Measurements from ENCODE around the gene INTS2. TPM values are rescaled to one million over a fixed set of nuclear protein-coding genes. Genes with fewer than 3 reads are reported as not detected.
"Not testable (repeated sequence)": the region's sequence is repeated elsewhere in the genome, so short reads cannot be mapped to it uniquely, and the experiment has no call there.

The INTS2 gene
- total RNA-seq, 1 donor from 2014 or later, result 14.1 TPM

- H3K36me3 ChIP-seq (ENCODE audit: control insufficient read depth in 3 of 3, insufficient read depth in 3 of 3, low read length in 3 of 3), result peaks cover 0 to 4% (median 0%) of the 10 kb centered on the region in 3 donors
- no peak overlapping the region for H3K9ac ChIP-seq (ENCODE audit: low read depth in 1 of 3, low read length in 3 of 3)
- H3K27me3 ChIP-seq (ENCODE audit: control insufficient read depth in 3 of 3, insufficient read depth in 3 of 3, low read length in 3 of 3), result no peaks in the 10 kb centered on the region
- no peaks in the 10 kb centered on the region for H3K9me3 ChIP-seq (ENCODE audit: control insufficient read depth in 3 of 3, low read length in 3 of 3)
- peaks cover 5 to 6% (median 5%) of the 10 kb centered on the region in 3 donors for H3K4me1 ChIP-seq (ENCODE audit: control insufficient read depth in 3 of 3, insufficient read depth in 3 of 3, low read length in 3 of 3)
- H3K4me3 ChIP-seq (ENCODE audit: low read length in 3 of 3), result no peak overlapping the region
- no peak overlapping the region for H3K27ac ChIP-seq (ENCODE audit: low read depth, low read length)
Measured at GRCh38 chr17:61862105-61862574, 65.6 kb downstream of the INTS2 start.

- not testable (repeated sequence) for H3K4me1 ChIP-seq (ENCODE audit: control insufficient read depth in 3 of 3, insufficient read depth in 3 of 3, low read length in 3 of 3); H3K36me3 ChIP-seq (ENCODE audit: control insufficient read depth in 3 of 3, insufficient read depth in 3 of 3, low read length in 3 of 3); H3K4me3 ChIP-seq (ENCODE audit: low read length in 3 of 3); H3K27ac ChIP-seq (ENCODE audit: low read depth, low read length); H3K27me3 ChIP-seq (ENCODE audit: control insufficient read depth in 3 of 3, insufficient read depth in 3 of 3, low read length in 3 of 3); H3K9ac ChIP-seq (ENCODE audit: low read depth in 1 of 3, low read length in 3 of 3); H3K9me3 ChIP-seq (ENCODE audit: control insufficient read depth in 3 of 3, low read length in 3 of 3)
Measured at GRCh38 chr17:61860397-61860796, 67.4 kb downstream of the INTS2 start.

GRCh38 chr17:61856035-61856434 lies 71.7 kb downstream of the INTS2 start:
- H3K36me3 ChIP-seq (ENCODE audit: control insufficient read depth in 3 of 3, insufficient read depth in 3 of 3, low read length in 3 of 3), result no peaks in the 10 kb centered on the region
- H3K4me3 ChIP-seq (ENCODE audit: low read length in 3 of 3), result no peak overlapping the region
- H3K9me3 ChIP-seq (ENCODE audit: control insufficient read depth in 3 of 3, low read length in 3 of 3), result no peaks in the 10 kb centered on the region
- no peaks in the 10 kb centered on the region for H3K4me1 ChIP-seq (ENCODE audit: control insufficient read depth in 3 of 3, insufficient read depth in 3 of 3, low read length in 3 of 3)
- H3K27ac ChIP-seq (ENCODE audit: low read depth, low read length), result no peak overlapping the region
- no peaks in the 10 kb centered on the region for H3K27me3 ChIP-seq (ENCODE audit: control insufficient read depth in 3 of 3, insufficient read depth in 3 of 3, low read length in 3 of 3)
- no peak overlapping the region for H3K9ac ChIP-seq (ENCODE audit: low read depth in 1 of 3, low read length in 3 of 3)

GRCh38 chr17:61852857-61853256 lies 74.9 kb downstream of the INTS2 start:
- Histone ChIP-seq H3K9ac (ENCODE audit: low read depth in 1 of 3, low read length in 3 of 3) (no peak overlapping the region), H3K27ac (ENCODE audit: low read depth, low read length) (no peak overlapping the region), H3K36me3 (ENCODE audit: control insufficient read depth in 3 of 3, insufficient read depth in 3 of 3, low read length in 3 of 3) (no peaks in the 10 kb centered on the region), H3K4me1 (ENCODE audit: control insufficient read depth in 3 of 3, insufficient read depth in 3 of 3, low read length in 3 of 3) (no peaks in the 10 kb centered on the region), H3K4me3 (ENCODE audit: low read length in 3 of 3) (no peak overlapping the region), H3K9me3 (ENCODE audit: control insufficient read depth in 3 of 3, low read length in 3 of 3) (no peaks in the 10 kb centered on the region), H3K27me3 (ENCODE audit: control insufficient read depth in 3 of 3, insufficient read depth in 3 of 3, low read length in 3 of 3) (no peaks in the 10 kb centered on the region)

- no peaks in the 10 kb centered on the region for H3K4me1 ChIP-seq (ENCODE audit: control insufficient read depth in 3 of 3, insufficient read depth in 3 of 3, low read length in 3 of 3)
- no peak overlapping the region for H3K27ac ChIP-seq (ENCODE audit: low read depth, low read length)
- no peak overlapping the region for H3K9ac ChIP-seq (ENCODE audit: low read depth in 1 of 3, low read length in 3 of 3)
- H3K9me3 ChIP-seq (ENCODE audit: control insufficient read depth in 3 of 3, low read length in 3 of 3), result no peaks in the 10 kb centered on the region
- H3K36me3 ChIP-seq (ENCODE audit: control insufficient read depth in 3 of 3, insufficient read depth in 3 of 3, low read length in 3 of 3), result no peaks in the 10 kb centered on the region
- no peaks in the 10 kb centered on the region for H3K27me3 ChIP-seq (ENCODE audit: control insufficient read depth in 3 of 3, insufficient read depth in 3 of 3, low read length in 3 of 3)
- H3K4me3 ChIP-seq (ENCODE audit: low read length in 3 of 3), result no peak overlapping the region
Measured at GRCh38 chr17:61849674-61850073, 78.1 kb downstream of the INTS2 start.

- Histone ChIP-seq H3K27ac (ENCODE audit: low read depth, low read length) (no peak overlapping the region), H3K36me3 (ENCODE audit: control insufficient read depth in 3 of 3, insufficient read depth in 3 of 3, low read length in 3 of 3) (no peaks in the 10 kb centered on the region), H3K27me3 (ENCODE audit: control insufficient read depth in 3 of 3, insufficient read depth in 3 of 3, low read length in 3 of 3) (no peaks in the 10 kb centered on the region), H3K9ac (ENCODE audit: low read depth in 1 of 3, low read length in 3 of 3) (no peak overlapping the region), H3K4me1 (ENCODE audit: control insufficient read depth in 3 of 3, insufficient read depth in 3 of 3, low read length in 3 of 3) (no peaks in the 10 kb centered on the region), H3K4me3 (ENCODE audit: low read length in 3 of 3) (no peak overlapping the region), H3K9me3 (ENCODE audit: control insufficient read depth in 3 of 3, low read length in 3 of 3) (no peaks in the 10 kb centered on the region)
Measured at GRCh38 chr17:61848896-61849295, 78.9 kb downstream of the INTS2 start.

GRCh38 chr17:61848247-61848646 lies 79.5 kb downstream of the INTS2 start:
- Histone ChIP-seq H3K4me1 (ENCODE audit: control insufficient read depth in 3 of 3, insufficient read depth in 3 of 3, low read length in 3 of 3) (no peaks in the 10 kb centered on the region), H3K4me3 (ENCODE audit: low read length in 3 of 3) (no peak overlapping the region), H3K9ac (ENCODE audit: low read depth in 1 of 3, low read length in 3 of 3) (no peak overlapping the region)

GRCh38 chr17:61847659-61848058 lies 80.1 kb downstream of the INTS2 start:
- Histone ChIP-seq H3K9me3 (ENCODE audit: control insufficient read depth in 3 of 3, low read length in 3 of 3) (no peaks in the 10 kb centered on the region), H3K4me1 (ENCODE audit: control insufficient read depth in 3 of 3, insufficient read depth in 3 of 3, low read length in 3 of 3) (no peaks in the 10 kb centered on the region), H3K4me3 (ENCODE audit: low read length in 3 of 3) (no peak overlapping the region), H3K9ac (ENCODE audit: low read depth in 1 of 3, low read length in 3 of 3) (no peak overlapping the region), H3K27me3 (ENCODE audit: control insufficient read depth in 3 of 3, insufficient read depth in 3 of 3, low read length in 3 of 3) (no peaks in the 10 kb centered on the region), H3K36me3 (ENCODE audit: control insufficient read depth in 3 of 3, insufficient read depth in 3 of 3, low read length in 3 of 3) (no peaks in the 10 kb centered on the region), H3K27ac (ENCODE audit: low read depth, low read length) (no peak overlapping the region)

More at GRCh38 chr17:61848247-61848646, 79.5 kb downstream of the INTS2 start:
- H3K27me3 ChIP-seq (ENCODE audit: control insufficient read depth in 3 of 3, insufficient read depth in 3 of 3, low read length in 3 of 3), result no peaks in the 10 kb centered on the region
- H3K36me3 ChIP-seq (ENCODE audit: control insufficient read depth in 3 of 3, insufficient read depth in 3 of 3, low read length in 3 of 3), result no peaks in the 10 kb centered on the region
- H3K9me3 ChIP-seq (ENCODE audit: control insufficient read depth in 3 of 3, low read length in 3 of 3), result no peaks in the 10 kb centered on the region
- no peak overlapping the region for H3K27ac ChIP-seq (ENCODE audit: low read depth, low read length)

- no peaks in the 10 kb centered on the region for H3K27me3 ChIP-seq (ENCODE audit: control insufficient read depth in 3 of 3, insufficient read depth in 3 of 3, low read length in 3 of 3)
- H3K4me3 ChIP-seq (ENCODE audit: low read length in 3 of 3), result no peak overlapping the region
- H3K27ac ChIP-seq (ENCODE audit: low read depth, low read length), result no peak overlapping the region
- no peaks in the 10 kb centered on the region for H3K9me3 ChIP-seq (ENCODE audit: control insufficient read depth in 3 of 3, low read length in 3 of 3)
- H3K4me1 ChIP-seq (ENCODE audit: control insufficient read depth in 3 of 3, insufficient read depth in 3 of 3, low read length in 3 of 3), result no peaks in the 10 kb centered on the region
- H3K9ac ChIP-seq (ENCODE audit: low read depth in 1 of 3, low read length in 3 of 3), result no peak overlapping the region
- no peaks in the 10 kb centered on the region for H3K36me3 ChIP-seq (ENCODE audit: control insufficient read depth in 3 of 3, insufficient read depth in 3 of 3, low read length in 3 of 3)
Measured at GRCh38 chr17:61846761-61847375, 80.9 kb downstream of the INTS2 start.

GRCh38 chr17:61846088-61846487 lies 81.7 kb downstream of the INTS2 start:
- no peak overlapping the region for H3K27ac ChIP-seq (ENCODE audit: low read depth, low read length)
- no peak overlapping the region for H3K9ac ChIP-seq (ENCODE audit: low read depth in 1 of 3, low read length in 3 of 3)
- H3K4me3 ChIP-seq (ENCODE audit: low read length in 3 of 3), result no peak overlapping the region
- no peaks in the 10 kb centered on the region for H3K27me3 ChIP-seq (ENCODE audit: control insufficient read depth in 3 of 3, insufficient read depth in 3 of 3, low read length in 3 of 3)
- no peaks in the 10 kb centered on the region for H3K9me3 ChIP-seq (ENCODE audit: control insufficient read depth in 3 of 3, low read length in 3 of 3)
- H3K36me3 ChIP-seq (ENCODE audit: control insufficient read depth in 3 of 3, insufficient read depth in 3 of 3, low read length in 3 of 3), result no peaks in the 10 kb centered on the region
- H3K4me1 ChIP-seq (ENCODE audit: control insufficient read depth in 3 of 3, insufficient read depth in 3 of 3, low read length in 3 of 3), result no peaks in the 10 kb centered on the region
